Right renal pelvis (tissue), 4 donors: ENCODE data around the gene MORN3. TPM values are rescaled to one million over a fixed set of nuclear protein-coding genes. Genes with fewer than 3 reads are reported as not detected.
"Not testable (repeated sequence)": the region's sequence is repeated elsewhere in the genome, so short reads cannot be mapped to it uniquely, and the experiment has no call there.

Experiments used
- DNase-seq, 4 donors: peaks; one replicate each; pipeline ENCODE4 v3.0.0-alpha.2; 2013; ENCODE audit warnings: low read depth in 4 of 4, low spot score in 3 of 4, missing footprints in 1 of 4
- polyA plus RNA-seq, 4 donors: library from polyadenylated mRNA; unstranded; fragments of 120-200 nt; gene quantifications; one replicate each; pipeline ENCODE4 v1.2.1, GENCODE V29; 2013; ENCODE audit not compliant: insufficient read length in 4 of 4

Gene MORN3, protein sequence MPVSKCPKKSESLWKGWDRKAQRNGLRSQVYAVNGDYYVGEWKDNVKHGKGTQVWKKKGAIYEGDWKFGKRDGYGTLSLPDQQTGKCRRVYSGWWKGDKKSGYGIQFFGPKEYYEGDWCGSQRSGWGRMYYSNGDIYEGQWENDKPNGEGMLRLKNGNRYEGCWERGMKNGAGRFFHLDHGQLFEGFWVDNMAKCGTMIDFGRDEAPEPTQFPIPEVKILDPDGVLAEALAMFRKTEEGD
- 1 to 10 TPM; 1.5 to 2.3 (median 1.8) TPM for polyA plus RNA-seq

DNA sequence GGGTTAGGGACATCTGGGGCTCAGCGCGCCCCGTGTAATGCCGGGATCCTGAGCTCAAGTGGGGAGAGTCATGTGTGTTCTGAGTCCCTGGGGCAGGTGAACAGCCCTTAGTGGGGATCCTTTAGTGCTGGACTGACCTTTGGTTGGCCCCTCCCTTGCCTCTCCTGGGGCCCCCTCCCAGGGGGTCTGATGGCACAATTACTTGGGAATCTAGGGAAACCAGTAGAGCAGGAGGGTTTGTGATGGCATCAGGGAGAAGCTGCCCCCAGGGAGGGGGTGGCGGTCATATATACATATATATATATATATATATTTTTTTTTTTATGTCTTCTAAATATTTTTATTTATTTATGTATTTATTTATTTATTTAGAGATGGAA is at the start of gene MORN3:
Gene MORN3 (minus strand): TSS at position 134 of the 380 bp plus-strand sequence. CDS start 171 bp downstream, outside the sequence.
- no peak for DNase-seq

DNA sequence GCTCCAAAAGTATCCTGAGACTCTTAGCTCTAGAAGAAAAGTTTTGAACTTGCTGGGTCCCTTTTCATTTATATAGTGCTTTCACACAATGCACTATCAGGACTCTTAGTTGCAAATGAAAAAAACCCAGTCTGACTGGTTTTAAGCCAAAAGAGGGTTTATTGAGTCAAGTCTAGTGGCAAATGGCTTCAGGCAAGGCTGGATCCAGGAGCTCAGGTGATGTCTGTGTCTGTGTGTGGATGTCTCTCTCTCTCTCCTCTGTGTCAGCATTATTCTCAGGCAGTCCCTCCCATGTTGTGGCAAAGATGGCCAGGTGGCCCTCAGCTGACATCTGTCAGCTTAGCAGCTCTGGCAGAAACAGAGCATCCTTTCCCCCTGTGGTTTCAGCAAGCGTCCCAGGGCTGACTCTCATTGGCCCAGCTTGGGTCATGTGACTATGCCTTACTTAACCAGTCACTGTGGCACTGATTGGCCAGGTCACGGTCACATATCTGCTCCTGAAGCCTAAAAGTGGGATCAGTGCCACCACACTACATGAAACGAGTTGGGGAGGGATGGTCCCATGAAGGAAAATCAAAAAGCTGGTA is 49.3 kb upstream of the MORN3 start:
- DNase-seq: no peak

DNA sequence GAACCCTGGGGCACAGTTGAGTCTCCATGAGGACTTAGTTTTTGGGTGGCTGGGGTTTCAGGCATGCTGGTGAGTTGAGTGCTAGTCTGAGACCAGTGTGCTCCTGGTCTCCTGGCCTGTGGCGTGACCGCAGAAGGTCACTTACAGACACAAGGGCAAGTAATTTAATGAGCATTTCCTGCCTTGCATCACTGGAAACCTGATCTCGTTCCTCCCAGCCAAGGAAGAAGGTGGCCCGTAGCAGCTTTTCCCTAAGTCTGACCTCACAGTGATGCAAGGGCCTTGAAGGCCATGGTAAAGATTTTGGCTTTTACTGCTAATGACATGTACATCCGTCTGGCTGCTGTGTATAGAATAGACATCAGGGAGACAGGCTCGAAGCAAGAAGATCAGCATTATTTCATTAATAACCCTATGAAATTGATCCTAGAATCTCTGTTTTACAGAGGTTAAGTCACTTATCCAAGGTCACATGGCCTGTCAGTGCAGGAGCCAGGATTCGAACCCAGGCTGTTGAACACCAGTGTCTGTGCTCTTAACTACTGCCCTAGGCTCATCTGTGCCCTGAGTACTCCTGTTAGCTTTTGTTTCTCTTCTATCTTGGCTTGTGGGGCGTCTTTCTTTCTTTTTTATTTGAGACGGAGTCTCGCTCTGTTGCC is 47.7 kb upstream of the MORN3 start:
- DNase-seq: peak in 1 of 4 donors; percentile 25

DNA sequence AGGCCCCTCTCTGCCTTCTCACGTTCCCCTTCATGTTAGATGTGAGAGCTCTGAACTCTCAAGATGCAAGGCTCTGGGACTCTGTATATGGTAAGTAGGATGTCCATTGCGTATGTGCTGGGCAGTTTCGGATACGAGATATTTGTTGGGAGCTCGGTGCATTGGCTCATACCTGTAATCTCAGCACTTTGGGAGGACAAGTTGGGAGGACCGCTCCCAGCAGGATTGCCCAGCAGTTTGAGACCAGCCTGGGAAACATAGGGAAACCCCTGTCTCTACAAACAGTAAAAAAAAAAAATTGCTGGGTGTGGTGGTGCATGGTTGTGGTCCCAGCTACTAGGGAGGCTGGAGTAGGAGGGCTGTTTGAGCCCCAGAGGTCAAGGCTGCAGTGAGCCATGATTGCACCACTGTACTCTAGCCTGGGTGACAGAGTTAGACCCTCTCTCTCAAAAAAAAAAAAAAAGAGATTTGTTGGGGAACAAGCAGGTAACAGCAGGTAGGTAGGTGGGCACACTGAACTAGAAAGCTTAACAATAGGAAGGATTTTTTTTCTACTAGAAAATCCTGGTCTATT is 46.5 kb upstream of the MORN3 start:
- DNase-seq: no peak

DNA sequence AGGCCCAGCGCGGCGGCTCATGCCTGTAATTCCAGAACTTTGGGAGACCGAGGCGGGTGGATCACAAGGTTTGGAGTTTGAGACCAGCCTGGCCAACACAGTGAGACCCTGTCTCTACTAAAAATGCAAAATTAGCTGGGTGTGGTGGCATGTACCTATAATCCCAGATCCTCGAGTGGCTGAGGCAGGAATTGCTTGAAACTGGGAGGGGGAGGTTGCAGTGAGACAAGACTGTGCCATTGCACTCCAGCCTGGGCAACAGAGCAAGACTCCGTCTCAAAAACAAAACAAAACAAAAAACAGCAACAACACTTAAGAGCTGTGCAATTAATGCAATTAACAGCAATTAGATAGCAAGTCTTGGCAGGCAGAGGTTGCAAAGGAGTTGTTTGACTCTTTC is 45.6 kb upstream of the MORN3 start:
- not testable (repeated sequence) for DNase-seq

DNA sequence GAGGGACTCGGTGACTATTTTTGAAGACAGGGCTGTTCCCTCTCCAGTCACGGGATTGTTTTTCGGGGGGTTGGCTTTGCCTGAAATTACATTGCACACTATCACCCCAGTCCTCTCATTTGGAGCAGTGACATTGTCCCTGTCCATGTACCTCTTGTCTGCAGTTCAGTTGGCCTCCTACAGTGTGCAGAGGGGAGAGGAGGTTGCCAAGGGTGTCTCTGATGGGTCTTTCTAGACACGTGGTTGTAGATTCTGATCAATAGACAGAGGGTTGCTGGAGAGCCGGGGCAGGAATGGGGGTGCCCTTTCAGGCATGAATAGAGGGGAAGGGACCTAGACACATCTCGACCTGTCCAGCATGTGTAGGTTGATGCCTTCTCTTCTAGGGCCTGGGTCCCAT is 44.3 kb upstream of the MORN3 start:
- no peak for DNase-seq

DNA sequence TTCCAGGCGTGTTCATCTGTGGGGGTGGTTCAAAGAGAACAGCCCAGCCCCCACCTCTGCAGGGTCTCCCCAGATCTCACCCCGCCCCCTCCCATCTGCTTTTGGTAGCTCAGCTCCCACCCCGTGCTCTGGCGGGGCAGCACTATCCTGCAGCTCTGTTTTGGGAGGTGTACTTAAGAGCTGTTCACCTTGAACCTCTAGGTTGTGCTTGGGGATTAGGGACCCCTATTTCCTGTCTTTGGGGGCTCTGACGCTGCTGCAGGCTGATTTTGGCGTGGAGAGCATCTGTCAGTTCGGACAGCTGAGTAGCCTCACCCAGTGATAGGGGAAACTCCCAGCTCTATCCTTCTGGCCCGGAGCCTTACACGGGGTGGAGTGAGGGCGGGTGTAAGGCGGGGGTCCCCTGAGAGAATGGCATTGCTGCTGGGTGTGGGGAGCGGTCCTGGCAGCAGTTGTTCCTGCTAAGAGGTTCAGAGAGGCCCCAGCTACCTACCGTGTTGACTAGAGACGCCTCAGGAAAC is 43.9 kb upstream of the MORN3 start:
- no peak for DNase-seq

DNA sequence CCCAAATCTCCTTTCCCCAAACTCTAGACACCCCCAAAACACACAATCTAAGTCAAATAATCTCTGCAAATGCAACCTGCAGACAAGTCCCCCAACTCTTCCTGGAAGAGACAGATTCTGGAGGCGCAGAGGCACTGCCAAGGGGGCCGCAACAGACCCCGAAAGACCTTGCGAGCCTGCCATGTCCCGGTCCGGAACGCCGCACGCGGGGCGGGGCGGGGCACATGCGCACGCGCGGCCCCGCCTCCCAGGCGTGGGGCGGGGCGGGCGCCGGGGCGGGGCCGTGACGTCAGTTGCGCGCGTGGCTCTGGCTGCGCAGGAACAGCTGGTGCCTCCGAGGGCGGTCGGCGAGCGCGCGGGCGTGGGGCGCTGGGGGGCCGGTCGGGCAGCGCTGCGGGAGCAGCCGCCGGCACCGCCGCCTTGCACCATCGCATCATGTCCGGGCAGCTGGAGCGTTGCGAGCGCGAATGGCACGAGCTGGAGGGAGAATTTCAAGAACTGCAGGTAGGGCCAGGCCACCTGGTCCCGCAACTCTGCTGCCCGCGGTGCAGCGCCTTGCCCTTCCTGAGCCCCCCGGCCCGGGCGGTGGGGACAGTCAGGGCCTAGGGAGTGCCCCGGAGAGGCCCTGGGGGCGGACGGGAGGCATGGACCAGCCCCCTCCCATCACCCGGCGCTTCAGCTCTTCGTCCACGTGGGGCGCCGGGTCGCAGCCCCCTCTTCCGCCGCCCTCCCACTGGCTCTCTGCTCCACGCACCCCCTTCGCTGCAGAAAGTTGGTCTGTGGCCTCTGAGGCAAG is 43.2 kb upstream of the MORN3 start, which contains the start of gene TMEM120B:
Gene TMEM120B (plus strand): TSS at position 292 of the 796 bp plus-strand sequence. CDS start 144 bp downstream, at position 436.
- DNase-seq: peak in 3 of 4 donors; percentile 54 to 67 (median 61)

DNA sequence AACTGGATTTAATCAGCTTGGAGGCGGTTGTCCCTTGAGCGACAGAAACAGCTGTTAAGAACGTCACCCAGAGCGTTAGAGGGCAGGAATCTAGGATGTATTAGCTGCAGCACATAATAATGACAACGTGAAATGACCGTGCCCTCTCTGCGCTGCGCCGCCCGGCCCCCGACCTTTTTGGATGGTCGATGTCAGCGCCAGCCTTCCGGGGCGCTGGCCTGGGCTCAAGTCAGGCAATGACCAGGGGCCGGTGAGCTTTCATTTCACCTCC is 42.7 kb upstream of the MORN3 start:
- DNase-seq: peak in 1 of 4 donors; percentile 44

DNA sequence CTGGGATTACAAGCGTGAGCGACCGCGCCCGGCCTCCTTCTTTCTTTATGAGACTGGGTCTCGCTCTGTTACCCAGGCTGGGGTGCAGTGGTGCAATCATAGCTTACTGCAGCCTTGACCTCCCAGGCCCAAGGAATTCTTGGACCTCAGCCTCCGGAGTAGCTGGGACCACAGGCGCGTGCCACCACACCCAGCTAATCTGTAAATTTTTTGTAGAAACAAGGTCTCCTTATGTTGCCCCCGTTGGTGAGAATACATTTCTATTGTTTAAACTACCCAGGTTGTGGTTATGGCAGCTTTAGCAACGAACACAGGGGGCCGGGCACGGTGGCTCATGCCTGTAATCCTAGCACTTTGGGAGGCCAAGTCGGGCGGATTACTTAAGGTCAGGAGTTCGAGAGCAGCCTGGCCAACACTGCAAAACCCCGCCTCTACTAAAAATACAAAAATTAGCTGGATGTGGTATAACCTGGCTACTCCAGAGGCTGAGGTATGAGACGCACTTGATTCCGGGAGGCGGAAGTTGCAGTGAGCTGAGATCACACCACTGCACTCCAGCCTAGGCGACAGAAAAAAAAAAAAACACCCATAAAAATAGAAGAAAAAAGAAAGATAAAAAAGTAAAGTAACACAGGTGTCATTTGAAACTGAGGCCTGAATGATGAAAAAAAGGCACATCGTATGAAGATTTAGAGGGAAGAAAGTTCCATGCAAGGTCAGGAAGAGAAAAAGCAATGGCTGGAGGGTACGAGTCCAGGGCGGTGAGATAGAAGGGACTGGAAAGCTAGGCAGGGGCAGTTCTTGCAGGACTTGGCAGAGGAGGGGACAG is 42.1 kb upstream of the MORN3 start:
- peak in 1 of 4 donors; percentile 28 for DNase-seq

DNA sequence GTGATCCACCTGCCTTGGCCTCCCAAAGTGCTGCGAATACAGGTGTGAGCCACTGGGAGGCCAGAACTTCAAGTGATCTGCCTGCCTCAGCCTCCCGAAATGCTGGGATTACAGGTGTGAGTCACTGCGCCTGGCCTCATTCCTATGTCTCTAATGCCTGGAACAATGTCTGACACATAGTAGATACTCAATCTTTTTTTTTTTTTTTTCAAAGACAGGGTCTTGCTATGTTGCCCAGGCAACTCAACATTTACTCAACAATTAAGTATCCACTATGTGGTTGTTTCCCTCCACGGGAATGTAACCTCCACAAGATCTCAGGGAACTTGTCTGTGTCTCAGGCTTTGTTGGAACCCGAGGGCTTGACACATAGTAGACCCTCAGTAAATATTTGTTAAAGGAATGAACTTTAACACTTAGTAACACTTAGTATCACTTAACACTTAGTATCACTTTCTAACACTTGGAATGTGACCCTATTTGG is 40.1 kb upstream of the MORN3 start:
- DNase-seq: no peak

DNA sequence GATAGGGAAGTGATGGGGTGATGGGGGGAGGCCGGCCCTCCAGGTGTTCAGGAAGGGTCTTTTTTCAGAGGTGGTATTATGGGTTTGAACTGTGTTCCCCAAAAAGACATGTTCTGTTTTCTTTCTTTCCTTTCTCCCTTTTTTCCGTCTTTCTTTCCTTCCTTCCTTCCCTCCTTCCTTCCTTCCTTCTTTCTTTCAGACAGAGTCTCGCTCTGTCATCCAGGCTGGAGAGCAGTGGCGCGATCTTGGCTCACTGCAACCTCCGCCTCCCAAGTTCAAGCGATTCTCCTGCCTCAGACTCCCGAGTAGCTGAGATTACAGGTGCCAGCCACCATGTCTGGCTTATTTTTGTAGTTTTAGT is 39.6 kb upstream of the MORN3 start:
- not testable (repeated sequence) for DNase-seq

DNA sequence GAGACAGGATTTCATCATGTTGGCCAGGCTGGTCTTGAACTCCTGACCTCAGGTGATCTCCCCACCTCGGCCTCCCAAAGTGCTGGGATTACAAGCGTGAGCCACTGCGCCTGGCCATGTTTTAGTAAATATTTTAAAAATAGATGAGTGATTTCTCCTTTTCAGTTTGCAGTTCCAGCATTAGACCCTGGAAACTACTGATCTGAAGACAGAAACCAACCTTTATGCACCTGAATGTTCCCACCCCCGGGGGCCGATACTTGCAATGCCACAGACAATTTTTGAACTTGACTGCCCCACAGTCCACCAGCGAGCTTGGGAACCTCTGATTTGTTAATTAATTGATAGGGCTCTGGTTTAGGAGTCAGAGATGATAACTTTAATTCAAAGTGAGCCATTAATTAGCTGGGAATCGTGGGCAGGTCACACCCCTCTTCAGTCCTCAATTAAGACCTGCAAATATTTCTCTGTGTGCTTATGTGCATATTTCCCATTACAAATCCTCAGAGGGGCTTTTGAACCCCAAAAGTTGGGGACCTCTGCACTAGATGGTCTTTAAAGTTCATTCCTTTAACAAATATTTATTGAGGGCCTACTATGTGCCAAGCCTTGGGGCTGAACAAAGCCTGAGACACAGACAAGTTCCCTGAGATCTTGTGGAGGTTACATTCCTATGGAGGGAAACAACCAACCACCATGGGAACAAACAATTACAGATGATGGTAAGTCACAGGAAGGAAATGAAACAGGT is 39.0 kb upstream of the MORN3 start:
- DNase-seq: no peak

DNA sequence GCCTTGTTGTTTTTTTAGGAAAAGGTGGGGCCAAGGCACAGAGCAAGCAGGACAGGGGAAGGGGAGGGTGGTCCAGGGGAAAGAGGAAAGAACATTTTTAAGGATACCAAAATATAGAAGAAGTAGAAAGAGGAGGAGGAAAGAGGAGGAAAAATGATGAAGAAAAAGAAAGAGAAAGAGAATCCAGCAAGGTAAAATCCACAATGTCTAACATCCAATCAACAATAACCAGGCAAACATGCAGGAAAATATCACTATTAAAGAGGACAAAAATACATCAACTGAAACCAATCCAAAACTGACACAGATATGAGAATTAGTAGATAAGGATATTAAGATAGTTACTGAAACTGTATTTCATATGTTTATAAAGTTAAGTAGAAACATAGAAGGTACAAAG is 36.1 kb upstream of the MORN3 start:
- no peak for DNase-seq

DNA sequence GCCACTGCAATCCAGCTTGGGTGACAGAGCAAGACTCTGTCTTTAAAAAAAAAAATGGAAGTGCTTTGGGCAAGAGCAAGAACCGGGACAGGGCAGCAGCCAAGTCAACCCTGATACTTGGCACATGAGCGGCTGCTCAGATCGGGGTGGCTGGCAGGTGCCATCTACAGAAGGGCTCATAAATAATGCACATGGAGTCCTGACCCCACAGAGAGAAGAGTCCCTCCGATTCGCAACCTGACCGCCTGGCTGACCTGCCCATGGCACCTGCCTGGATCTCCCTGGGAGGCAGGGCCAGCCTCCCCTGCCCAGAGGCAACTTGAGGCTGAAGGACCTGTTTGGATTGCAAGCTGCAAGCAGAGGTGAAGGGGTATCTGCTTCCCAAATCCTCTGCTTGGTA is 33.5 kb upstream of the MORN3 start:
- DNase-seq: no peak

DNA sequence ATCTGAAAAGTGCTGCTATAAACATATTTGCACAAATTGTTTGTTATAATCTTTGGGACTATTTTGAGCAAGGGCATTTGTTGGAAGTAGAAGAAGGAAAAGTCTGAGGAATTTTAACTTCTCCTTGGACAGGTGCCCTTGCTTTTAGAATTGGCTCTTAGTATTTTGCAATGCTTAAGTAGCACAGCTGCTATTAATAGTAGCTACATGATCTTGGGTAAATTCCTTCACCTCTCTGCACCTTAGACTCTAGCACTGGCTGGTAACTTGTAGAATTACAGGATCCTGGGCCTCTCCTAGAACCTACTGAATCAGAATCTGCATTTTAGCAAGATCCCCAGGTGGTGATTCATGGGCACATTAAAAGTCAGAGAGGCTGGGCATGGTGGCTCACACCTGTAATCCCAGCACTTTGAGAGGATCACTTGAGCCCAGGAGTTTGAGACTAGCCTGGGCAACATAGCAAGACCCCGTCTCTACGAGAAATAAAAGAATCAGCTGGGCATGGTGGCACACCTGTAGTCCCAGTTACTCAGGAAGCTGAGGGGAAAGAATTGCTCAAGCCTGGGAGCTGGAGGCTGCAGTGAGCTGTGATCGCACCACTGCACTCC is 32.3 kb upstream of the MORN3 start:
- DNase-seq: no peak

DNA sequence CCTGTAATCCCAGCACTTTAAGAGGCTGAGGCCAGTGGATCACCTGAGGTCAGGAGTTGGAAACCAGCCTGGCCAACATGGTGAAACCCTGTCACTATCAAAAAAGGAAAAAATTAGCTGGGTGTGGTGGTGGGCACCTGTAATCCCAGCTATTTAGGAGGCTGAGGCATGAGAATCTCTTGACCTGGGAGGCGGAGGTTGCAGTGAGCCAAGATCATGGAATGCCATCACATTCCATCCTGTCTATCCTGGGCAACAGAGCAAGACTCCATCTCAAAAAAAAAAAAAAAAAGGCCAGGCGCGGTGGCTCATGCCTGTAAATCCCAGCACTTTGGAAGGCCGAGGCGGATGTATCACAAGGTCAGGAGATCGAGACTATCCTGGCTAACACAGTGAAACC is 28.4 kb upstream of the MORN3 start:
- not testable (repeated sequence) for DNase-seq

DNA sequence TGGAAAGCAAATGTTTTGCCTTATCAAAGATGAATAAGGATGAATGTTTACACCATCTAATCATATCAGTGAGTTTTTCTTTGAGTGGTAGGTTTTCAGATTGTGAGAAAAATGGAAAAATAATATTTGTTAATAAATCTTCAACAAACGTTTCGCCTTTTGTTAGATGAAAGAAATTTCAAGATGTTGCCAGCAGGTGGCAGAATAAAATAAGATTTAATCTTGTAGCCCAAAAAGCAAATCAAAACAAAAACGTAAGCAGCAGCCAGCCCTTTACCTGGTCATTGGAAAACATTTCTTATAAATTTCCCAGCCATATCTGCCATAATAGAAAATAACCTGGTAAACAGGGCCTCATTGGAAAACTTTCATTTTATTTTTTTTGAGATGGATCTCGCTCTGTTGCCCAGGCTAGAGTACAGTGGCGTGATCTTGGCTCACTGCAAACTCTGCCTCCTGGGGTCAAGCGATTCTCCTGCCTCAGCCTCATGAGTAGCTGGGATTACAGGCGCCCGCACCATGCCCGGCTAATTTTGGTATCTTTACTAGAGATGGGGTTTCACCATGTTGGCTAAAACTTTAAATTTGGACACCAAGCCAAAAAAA is 27.7 kb upstream of the MORN3 start:
- no peak for DNase-seq
